ENCODE data around the gene CDCP2. TPM values are rescaled to one million over a fixed set of nuclear protein-coding genes. Genes with fewer than 3 reads are reported as not detected.

The CDCP2 gene
- under 1 TPM in 2 of 12 donors, not detected in 10; 0.07 to 0.11 TPM for polyA plus RNA-seq (ENCODE audit: insufficient read length in 12 of 12)
- long read RNA-seq, donor 1, result 0 reads
- long read RNA-seq, donor 2, result 0 reads
- long read RNA-seq, donor 3, result 0 reads
- long read RNA-seq, donor 4, result 0 reads
- long read RNA-seq, donor 5, result 0 reads
- long read RNA-seq, donor 6, result 0 reads
- long read RNA-seq, donor 7, result 0 reads
- long read RNA-seq, donor 8, result 0 reads
- long read RNA-seq, donor 9, result 0 reads
- long read RNA-seq, donor 10, result 0 reads
- long read RNA-seq, donor 11, result 0 reads

GRCh38 chr1:54152696-54153095, at the start of gene CDCP2:
Gene CDCP2, minus strand, starts transcription at chr1:54153000. Its CDS starts 78 bp downstream, at chr1:54152922.
- no peak for DNase-seq

GRCh38 chr1:54200519-54200997, 47.8 kb upstream of the CDCP2 start:
- no peak for DNase-seq

GRCh38 chr1:54199765-54200518, 47.1 kb upstream of the CDCP2 start, which contains the start of the genes CYB5RL and MRPL37:
Gene CYB5RL, minus strand, starts transcription at chr1:54200030. Its CDS starts 4,414 bp downstream, at chr1:54195616.
Gene MRPL37, plus strand, starts transcription at chr1:54200167. Its CDS starts 77 bp downstream, at chr1:54200244.
- DNase-seq, result peak; percentile 98

- DNase-seq, result no peak
These were observed 46.5 kb upstream of the CDCP2 start for GRCh38 chr1:54199151-54199764.

- DNase-seq, result no peak
These were observed 40.7 kb upstream of the CDCP2 start for GRCh38 chr1:54193453-54193852.

- DNase-seq, result no peak
These were observed 38.7 kb upstream of the CDCP2 start for GRCh38 chr1:54191525-54191924.

GRCh38 chr1:54190526-54190925, 37.7 kb upstream of the CDCP2 start:
- DNase-seq, result no peak

GRCh38 chr1:54188291-54188690, 35.5 kb upstream of the CDCP2 start:
- DNase-seq, result no peak

- no peak for DNase-seq
These were observed 33.3 kb upstream of the CDCP2 start for GRCh38 chr1:54186056-54186455.

GRCh38 chr1:54180701-54181360, 28.0 kb upstream of the CDCP2 start:
- DNase-seq, result no peak

GRCh38 chr1:54178296-54179070, 25.7 kb upstream of the CDCP2 start:
- DNase-seq, result no peak

GRCh38 chr1:54177726-54178125, 24.9 kb upstream of the CDCP2 start:
- DNase-seq, result no peak

- no peak for DNase-seq
These were observed 24.0 kb upstream of the CDCP2 start for GRCh38 chr1:54176621-54177327.

- no peak for DNase-seq
These were observed 21.3 kb upstream of the CDCP2 start for GRCh38 chr1:54174106-54174505.

- DNase-seq, result no peak
These were observed 20.9 kb upstream of the CDCP2 start for GRCh38 chr1:54173681-54174080.

GRCh38 chr1:54172614-54173599, 20.1 kb upstream of the CDCP2 start:
- DNase-seq, result peak; percentile 9

- no peak for DNase-seq
These were observed 18.8 kb upstream of the CDCP2 start for GRCh38 chr1:54171606-54172005.

- DNase-seq, result no peak
These were observed 18.2 kb upstream of the CDCP2 start for GRCh38 chr1:54171016-54171415.

GRCh38 chr1:54169068-54169467, 16.3 kb upstream of the CDCP2 start:
- no peak for DNase-seq
